HL-60 (cell line): ENCODE measurements around the gene TNP2.
A peak's percentile ranks its signal among the peaks of the same experiment; 100 is the strongest.

Source experiments
- DNase-seq, 2 experiments: peaks; one replicate each; pipeline ENCODE4 v3.0.0-alpha.2; 2010 to 2020; ENCODE audit warnings: low read depth in 1 of 2, low spot score in 1 of 2
- H3K27ac ChIP-seq: fragments of 250-450 bp; sonication (Bioruptor Pico); replicated peaks from 2 replicates; pipeline ENCODE4 v1.5.1; 2020; ENCODE audit warnings: mild to moderate bottlenecking, moderate library complexity
- H3K27me3 ChIP-seq: fragments of 250-450 bp; sonication (Bioruptor Pico); 2 replicates; pipeline ENCODE4 v1.5.1; 2021; ENCODE audit warnings: mild to moderate bottlenecking, moderate library complexity; ENCODE audit not compliant: insufficient read depth, poor library complexity, severe bottlenecking
- H3K4me3 ChIP-seq: replicated peaks from 2 replicates; pipeline ENCODE4 v1.5.1; 2011; ENCODE audit warnings: mild to moderate bottlenecking, control low read depth, low read length; ENCODE audit not compliant: insufficient read depth
- GABPA ChIP-seq: IDR thresholded peaks from 2 replicates; pipeline ENCODE4 v1.6.1; 2012; ENCODE audit warnings: low read depth
- POLR2AphosphoS5 ChIP-seq: IDR thresholded peaks from 2 replicates; pipeline ENCODE4 v1.6.1; 2012; ENCODE audit warnings: low read depth
- REST ChIP-seq: IDR thresholded peaks from 2 replicates; pipeline ENCODE4 v1.6.1; 2012; ENCODE audit warnings: low read depth; ENCODE audit not compliant: insufficient replicate concordance
- SPI1 ChIP-seq: IDR thresholded peaks from 2 replicates; pipeline ENCODE4 v1.6.1; 2012; ENCODE audit warnings: low read depth, mild to moderate bottlenecking, borderline replicate concordance
- TF ChIP-seq, protein P1 (sequence below): IDR thresholded peaks from one replicate; pipeline ENCODE4 v1.5.1; 2011; ENCODE audit warnings: low read length, control low read depth, inconsistent platforms; ENCODE audit not compliant: insufficient read depth

The TNP2 gene

GRCh38 chr16:11260596-11260966, 8.5 kb downstream of the TNP2 start:
- TF ChIP-seq GABPA, result no peak
- no peak for TF ChIP-seq SPI1
- TF ChIP-seq REST, result no peak
- TF ChIP-seq, protein P1, sequence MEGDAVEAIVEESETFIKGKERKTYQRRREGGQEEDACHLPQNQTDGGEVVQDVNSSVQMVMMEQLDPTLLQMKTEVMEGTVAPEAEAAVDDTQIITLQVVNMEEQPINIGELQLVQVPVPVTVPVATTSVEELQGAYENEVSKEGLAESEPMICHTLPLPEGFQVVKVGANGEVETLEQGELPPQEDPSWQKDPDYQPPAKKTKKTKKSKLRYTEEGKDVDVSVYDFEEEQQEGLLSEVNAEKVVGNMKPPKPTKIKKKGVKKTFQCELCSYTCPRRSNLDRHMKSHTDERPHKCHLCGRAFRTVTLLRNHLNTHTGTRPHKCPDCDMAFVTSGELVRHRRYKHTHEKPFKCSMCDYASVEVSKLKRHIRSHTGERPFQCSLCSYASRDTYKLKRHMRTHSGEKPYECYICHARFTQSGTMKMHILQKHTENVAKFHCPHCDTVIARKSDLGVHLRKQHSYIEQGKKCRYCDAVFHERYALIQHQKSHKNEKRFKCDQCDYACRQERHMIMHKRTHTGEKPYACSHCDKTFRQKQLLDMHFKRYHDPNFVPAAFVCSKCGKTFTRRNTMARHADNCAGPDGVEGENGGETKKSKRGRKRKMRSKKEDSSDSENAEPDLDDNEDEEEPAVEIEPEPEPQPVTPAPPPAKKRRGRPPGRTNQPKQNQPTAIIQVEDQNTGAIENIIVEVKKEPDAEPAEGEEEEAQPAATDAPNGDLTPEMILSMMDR, result no peak
- TF ChIP-seq POLR2AphosphoS5, result no peak
- H3K4me3 ChIP-seq, result no peak overlapping the region
- H3K27me3 ChIP-seq, result no peaks in the 10 kb centered on the region
- no peak for DNase-seq
- H3K27ac ChIP-seq, result no peak overlapping the region

- TF ChIP-seq SPI1, result no peak
- Histone ChIP-seq H3K27ac (no peak overlapping the region), H3K27me3 (no peaks in the 10 kb centered on the region), H3K4me3 (no peak overlapping the region)
- DNase-seq, result no peak
Measured at GRCh38 chr16:11259655-11260595, 9.2 kb downstream of the TNP2 start.

DNA sequence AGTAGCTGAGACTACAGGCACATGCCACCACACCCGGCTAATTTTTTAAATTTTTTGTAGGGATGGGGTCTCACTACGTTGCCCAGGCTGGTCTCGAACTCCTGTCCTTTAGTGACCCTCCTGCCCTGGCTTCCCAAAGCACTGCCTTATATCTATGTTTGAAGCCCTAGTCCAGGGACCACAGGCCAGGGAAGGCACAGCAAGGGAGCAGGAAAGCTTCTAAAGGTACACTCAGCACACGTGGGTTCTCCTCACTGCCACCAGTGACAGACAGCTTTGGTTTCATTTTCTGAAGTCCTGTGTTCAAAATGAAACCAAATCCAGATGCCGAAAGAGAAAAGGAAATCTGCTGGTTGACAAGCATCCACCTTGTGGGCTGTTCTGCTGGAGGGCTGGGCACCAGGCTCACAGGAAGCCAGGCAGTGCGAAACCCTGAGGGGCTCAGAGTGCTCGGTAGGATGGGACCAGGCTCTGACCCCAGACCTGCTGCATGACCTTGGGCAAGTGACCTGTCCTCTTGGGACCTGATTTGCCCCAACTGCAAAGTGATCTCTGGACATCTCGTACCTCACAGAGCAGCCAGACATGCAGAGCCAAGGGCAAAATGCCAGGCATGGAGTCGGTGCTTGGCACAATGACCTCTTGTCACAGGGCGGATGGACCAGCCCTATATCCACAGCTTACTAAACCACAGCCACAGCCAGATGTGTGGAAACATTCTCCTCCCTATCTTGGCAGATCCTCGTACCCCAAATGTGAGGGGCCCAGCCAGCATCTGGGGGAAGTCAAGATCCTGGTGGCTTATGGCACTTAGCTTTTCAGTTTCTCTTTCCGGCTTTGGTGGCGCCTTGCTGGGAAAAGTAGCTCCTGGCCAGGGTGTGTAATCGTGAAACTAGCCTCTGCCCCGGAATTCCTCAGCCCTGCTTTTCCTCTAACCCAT, 10.3 kb downstream of the TNP2 start:
- no peak for TF ChIP-seq SPI1
- TF ChIP-seq, protein P1, result no peak
- no peak for TF ChIP-seq GABPA
- no peak for TF ChIP-seq REST
- H3K27me3 ChIP-seq, result no peaks in the 10 kb centered on the region
- DNase-seq, result no peak
- no peak overlapping the region for H3K4me3 ChIP-seq
- H3K27ac ChIP-seq, result no peak overlapping the region

- Histone ChIP-seq H3K4me3 (peak overlapping the region; percentile 83), H3K27ac (no peak overlapping the region), H3K27me3 (no peaks in the 10 kb centered on the region)
- TF ChIP-seq GABPA (no peak), POLR2AphosphoS5 (0 out of 2 replicates have a peak, but pooled peaks have one; percentile 12)
- TF ChIP-seq, protein P1, result peak; percentile 61
- peak; percentile 58 to 80 for DNase-seq
Measured at GRCh38 chr16:11257131-11257938, 11.8 kb downstream of the TNP2 start.
